K562 treated with DMSO at 1 percent for 24 hours (cell line): ENCODE results near the gene VEGFD. TPM values are rescaled to one million over a fixed set of nuclear protein-coding genes. Genes with fewer than 3 reads are reported as not detected.

Experiments used
- total RNA-seq: library from RNA; unstranded; fragments of 300-600 nt; gene quantifications from 2 replicates; pipeline ENCODE4 v1.2.3, GENCODE V29; 2022; ENCODE audit warnings: low read depth; ENCODE audit not compliant: insufficient read depth

VEGFD gene
- 0.42 TPM in 1 of 2 replicates, not detected in the other for total RNA-seq

DNA sequence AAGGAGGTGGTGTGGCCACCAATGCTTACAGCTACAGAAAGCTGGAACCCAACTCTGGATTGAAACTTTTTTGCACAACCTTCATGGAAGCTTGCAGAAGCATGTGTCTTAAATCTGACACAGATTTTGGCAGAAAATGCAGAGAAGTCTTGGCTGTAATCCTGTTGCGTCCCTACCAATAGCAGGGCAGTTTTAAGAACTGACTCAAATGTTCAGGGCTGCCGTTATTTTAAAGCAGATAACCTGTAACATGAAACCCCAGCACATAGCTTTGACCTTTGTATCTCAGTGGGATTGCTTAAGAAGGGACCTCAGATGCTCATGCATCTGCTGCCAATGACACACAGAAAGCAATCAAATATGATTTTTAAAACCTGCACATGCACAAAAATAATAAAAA is at the start of gene VEGFD:
TSS of gene VEGFD (minus strand) at position 110 of the 400 bp plus-strand sequence. CDS start 467 bp downstream, outside the sequence.

GRCh38 chrX:15335135-15336022 is 48.8 kb downstream of the VEGFD start, which contains the start of gene PIGA:
Gene PIGA, minus strand, starts transcription at chrX:15335523. Its CDS starts 3,593 bp downstream, at chrX:15331930.

DNA sequence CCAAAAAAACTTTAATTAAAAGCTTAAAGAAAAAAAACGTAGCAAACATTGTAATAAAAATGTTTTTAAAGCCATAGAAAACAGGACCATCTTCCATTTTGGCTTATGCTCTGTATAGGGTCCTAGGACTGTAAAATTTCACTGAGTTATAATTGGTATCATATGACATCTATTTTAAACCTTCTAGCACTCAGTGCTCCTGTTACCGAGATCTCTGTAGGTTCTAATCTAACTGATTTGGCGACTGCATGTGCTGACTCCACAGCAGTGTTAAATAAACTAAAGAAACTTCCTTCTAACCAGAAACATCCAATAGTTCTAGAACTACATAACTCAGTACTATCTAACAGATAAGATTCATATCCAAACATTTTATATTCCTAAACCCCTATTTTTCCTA is 68.7 kb downstream of the VEGFD start, which contains the start of gene ASB11:
TSS of gene ASB11 (minus strand) at position 132 of the 400 bp plus-strand sequence. CDS start at position 97, 35 bp downstream.

Other genes with a start within 250 kb of the VEGFD start
- 0.22 TPM in 1 of 2 replicates, not detected in the other for gene ASB9, start 114.3 kb downstream of the VEGFD start, total RNA-seq
- not detected in 2 replicates for gene ASB11, start 68.8 kb downstream of the VEGFD start, total RNA-seq
- 4.8 and 6.3 TPM in 2 replicates for gene PIGA, start 48.9 kb downstream of the VEGFD start, total RNA-seq
- 14.5 and 17.4 TPM in 2 replicates for gene PIR, start 108.9 kb upstream of the VEGFD start, total RNA-seq
- 0.27 TPM in 1 of 2 replicates, not detected in the other for gene BMX, start 116.4 kb upstream of the VEGFD start, total RNA-seq
- not detected in 2 replicates for gene ACE2, start 216.5 kb upstream of the VEGFD start, total RNA-seq